Erythroblast (primary cell): Measurements from ENCODE around the gene GGCT.

ENCODE experiments used
- GATA1 ChIP-seq: IDR thresholded peaks from 2 replicates; pipeline ENCODE4 v1.6.1; 2011; ENCODE audit warnings: low read depth, mild to moderate bottlenecking, control low read depth, low read length, moderate library complexity
- POLR2A ChIP-seq: IDR thresholded peaks from 2 replicates; pipeline ENCODE4 v1.6.1; 2011; ENCODE audit warnings: mild to moderate bottlenecking, low read length

DNA sequence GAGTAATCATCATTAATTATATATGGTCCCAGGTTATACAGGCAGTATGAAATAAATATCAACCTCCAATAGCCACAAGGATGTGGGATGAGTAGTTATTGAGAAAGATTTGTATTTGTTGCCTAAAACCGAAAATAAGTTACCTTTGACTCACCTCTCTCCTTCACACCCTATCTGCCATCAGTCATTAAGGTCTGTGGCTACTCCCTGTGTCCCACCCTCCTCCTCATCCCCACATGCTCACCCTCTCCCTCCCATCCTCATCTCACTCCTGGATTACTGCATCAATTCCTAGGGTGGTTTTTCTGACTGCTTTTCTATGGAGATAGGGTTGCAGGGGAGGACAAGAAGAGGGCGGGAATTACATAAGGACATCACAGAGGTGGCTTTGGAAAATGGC lies 9.1 kb upstream of the GGCT start:
- no peak for TF ChIP-seq POLR2A
- TF ChIP-seq GATA1 = no peak
